Pons (tissue), 1 donor: ENCODE measurements around the gene S100A12.
"Not testable (repeated sequence)": the region's sequence is repeated elsewhere in the genome, so short reads cannot be mapped to it uniquely, and the experiment has no call there.

ENCODE experiments used
- DNase-seq: peaks from one replicate; pipeline ENCODE4 v3.0.0-alpha.2; 2016; ENCODE audit warnings: low spot score

Gene S100A12

GRCh38 chr1:153353226-153353947 lies 22.0 kb downstream of the S100A12 start:
- DNase-seq = no peak

- peak; percentile 64 for DNase-seq
These were observed 22.9 kb downstream of the S100A12 start for GRCh38 chr1:153352523-153352922.

- DNase-seq = no peak
These were observed 25.0 kb downstream of the S100A12 start for GRCh38 chr1:153350321-153350957.

- DNase-seq = no peak
These were observed 25.8 kb downstream of the S100A12 start for GRCh38 chr1:153349363-153350320.

- no peak for DNase-seq
These were observed 26.7 kb downstream of the S100A12 start, which contains the start of gene PGLYRP4 for GRCh38 chr1:153348511-153349362. Gene PGLYRP4 (minus strand): TSS chr1:153348841. CDS start chr1:153347932, 909 bp downstream.

GRCh38 chr1:153347856-153348255 lies 27.6 kb downstream of the S100A12 start:
- no peak for DNase-seq

GRCh38 chr1:153347049-153347448 lies 28.4 kb downstream of the S100A12 start:
- DNase-seq = not testable (repeated sequence)

GRCh38 chr1:153346077-153346723 lies 29.2 kb downstream of the S100A12 start:
- no peak for DNase-seq

- DNase-seq = no peak
These were observed 30.0 kb downstream of the S100A12 start for GRCh38 chr1:153345187-153346076.

- DNase-seq = no peak
These were observed 30.7 kb downstream of the S100A12 start for GRCh38 chr1:153344718-153345025.

GRCh38 chr1:153343811-153344717 lies 31.4 kb downstream of the S100A12 start:
- no peak for DNase-seq

GRCh38 chr1:153343040-153343681 lies 32.3 kb downstream of the S100A12 start:
- no peak for DNase-seq

GRCh38 chr1:153342178-153342577 lies 33.2 kb downstream of the S100A12 start:
- no peak for DNase-seq

GRCh38 chr1:153341431-153341934 lies 33.9 kb downstream of the S100A12 start:
- DNase-seq = no peak

GRCh38 chr1:153340356-153340755 lies 35.1 kb downstream of the S100A12 start:
- DNase-seq = no peak

- DNase-seq = no peak
These were observed 35.6 kb downstream of the S100A12 start for GRCh38 chr1:153339802-153340201.

- no peak for DNase-seq
These were observed 37.2 kb downstream of the S100A12 start for GRCh38 chr1:153337980-153338853.
